HEK293T (cell line): Measurements from ENCODE around the gene MB.

Experiments used
- BHLHE40 ChIP-seq: fragments of 450-650 bp; IDR thresholded peaks from 2 replicates; pipeline ENCODE4 v1.6.1; 2016; ENCODE audit warnings: mild to moderate bottlenecking, moderate library complexity, borderline replicate concordance
- ELF4 ChIP-seq: fragments of 450-650 bp; IDR thresholded peaks from 2 replicates; pipeline ENCODE4 v1.6.1; 2017; ENCODE audit warnings: antibody characterized with exemption
- FOXM1 ChIP-seq: fragments of 450-650 bp; IDR thresholded peaks from 2 replicates; pipeline ENCODE4 v1.6.1; 2017; ENCODE audit warnings: mild to moderate bottlenecking, borderline replicate concordance
- L3MBTL2 ChIP-seq: fragments of 450-650 bp; conservative IDR thresholded peaks from 2 replicates; pipeline ENCODE4 v1.6.1; 2016; ENCODE audit warnings: mild to moderate bottlenecking
- LEF1 ChIP-seq: fragments of 450-650 bp; IDR thresholded peaks from 2 replicates; pipeline ENCODE4 v1.6.1; 2017; ENCODE audit warnings: mild to moderate bottlenecking, borderline replicate concordance
- SP1 ChIP-seq: fragments of 450-650 bp; IDR thresholded peaks from 2 replicates; pipeline ENCODE4 v1.6.1; 2017
- TARDBP ChIP-seq: fragments of 450-650 bp; IDR thresholded peaks from 2 replicates; pipeline ENCODE4 v1.6.1; 2016
- ZNF384 ChIP-seq: fragments of 450-650 bp; IDR thresholded peaks from 2 replicates; pipeline ENCODE4 v1.6.1; 2016
- TF ChIP-seq, protein P1 (sequence below): fragments of 450-650 bp; IDR thresholded peaks from 2 replicates; pipeline ENCODE4 v1.6.1; 2016

DNA sequence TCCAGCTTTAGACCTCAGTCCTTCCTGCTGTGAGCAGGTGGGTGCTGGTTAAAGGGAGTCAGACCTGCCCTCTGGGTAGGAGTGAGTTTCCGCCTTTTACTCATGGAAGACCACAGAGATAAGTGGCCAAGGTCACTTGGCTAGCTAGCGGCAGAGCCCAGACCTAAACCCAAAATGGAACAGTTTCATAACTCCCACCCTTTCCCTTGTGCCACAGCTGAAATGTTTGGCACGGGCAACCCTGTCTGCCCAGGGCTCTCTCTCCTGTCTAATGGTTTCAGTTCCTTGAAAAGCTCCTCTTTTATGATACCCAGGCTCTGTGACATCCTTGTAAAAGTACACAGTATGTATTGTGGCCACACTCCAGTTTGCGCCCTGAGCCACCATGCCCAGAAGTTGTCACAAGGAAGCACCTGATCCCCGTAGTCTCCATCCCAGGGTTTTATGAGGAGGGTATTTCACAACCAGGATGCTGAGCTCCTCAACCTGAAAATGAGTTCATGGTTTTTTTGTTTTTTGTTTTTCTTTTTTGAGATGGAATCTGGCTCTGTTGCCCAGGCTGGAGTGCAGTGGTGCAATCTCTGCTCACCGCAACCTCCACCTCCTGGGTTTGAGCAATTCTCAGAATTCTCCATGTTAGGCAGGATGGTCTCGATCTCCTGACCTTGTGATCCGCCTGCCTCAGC, 5.1 kb downstream of the MB start:
- no peak for TF ChIP-seq SP1
- TF ChIP-seq TARDBP = no peak
- TF ChIP-seq ELF4 = no peak
- no peak for TF ChIP-seq ZNF384
- TF ChIP-seq FOXM1 = no peak
- TF ChIP-seq L3MBTL2 = no peak
- TF ChIP-seq, protein P1, sequence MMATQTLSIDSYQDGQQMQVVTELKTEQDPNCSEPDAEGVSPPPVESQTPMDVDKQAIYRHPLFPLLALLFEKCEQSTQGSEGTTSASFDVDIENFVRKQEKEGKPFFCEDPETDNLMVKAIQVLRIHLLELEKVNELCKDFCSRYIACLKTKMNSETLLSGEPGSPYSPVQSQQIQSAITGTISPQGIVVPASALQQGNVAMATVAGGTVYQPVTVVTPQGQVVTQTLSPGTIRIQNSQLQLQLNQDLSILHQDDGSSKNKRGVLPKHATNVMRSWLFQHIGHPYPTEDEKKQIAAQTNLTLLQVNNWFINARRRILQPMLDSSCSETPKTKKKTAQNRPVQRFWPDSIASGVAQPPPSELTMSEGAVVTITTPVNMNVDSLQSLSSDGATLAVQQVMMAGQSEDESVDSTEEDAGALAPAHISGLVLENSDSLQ = no peak
- TF ChIP-seq BHLHE40 = no peak
- no peak for TF ChIP-seq LEF1
